T1000 (cell line): ENCODE measurements around the gene ARHGAP45.
"Not testable (repeated sequence)": the region's sequence is repeated elsewhere in the genome, so short reads cannot be mapped to it uniquely, and the experiment has no call there.

Experiments
- DNase-seq: peaks from one replicate; lab custom pipeline; 2025; ENCODE audit warnings: mixed read lengths; lab: John Stamatoyannopoulos, UW

ARHGAP45 gene, protein sequence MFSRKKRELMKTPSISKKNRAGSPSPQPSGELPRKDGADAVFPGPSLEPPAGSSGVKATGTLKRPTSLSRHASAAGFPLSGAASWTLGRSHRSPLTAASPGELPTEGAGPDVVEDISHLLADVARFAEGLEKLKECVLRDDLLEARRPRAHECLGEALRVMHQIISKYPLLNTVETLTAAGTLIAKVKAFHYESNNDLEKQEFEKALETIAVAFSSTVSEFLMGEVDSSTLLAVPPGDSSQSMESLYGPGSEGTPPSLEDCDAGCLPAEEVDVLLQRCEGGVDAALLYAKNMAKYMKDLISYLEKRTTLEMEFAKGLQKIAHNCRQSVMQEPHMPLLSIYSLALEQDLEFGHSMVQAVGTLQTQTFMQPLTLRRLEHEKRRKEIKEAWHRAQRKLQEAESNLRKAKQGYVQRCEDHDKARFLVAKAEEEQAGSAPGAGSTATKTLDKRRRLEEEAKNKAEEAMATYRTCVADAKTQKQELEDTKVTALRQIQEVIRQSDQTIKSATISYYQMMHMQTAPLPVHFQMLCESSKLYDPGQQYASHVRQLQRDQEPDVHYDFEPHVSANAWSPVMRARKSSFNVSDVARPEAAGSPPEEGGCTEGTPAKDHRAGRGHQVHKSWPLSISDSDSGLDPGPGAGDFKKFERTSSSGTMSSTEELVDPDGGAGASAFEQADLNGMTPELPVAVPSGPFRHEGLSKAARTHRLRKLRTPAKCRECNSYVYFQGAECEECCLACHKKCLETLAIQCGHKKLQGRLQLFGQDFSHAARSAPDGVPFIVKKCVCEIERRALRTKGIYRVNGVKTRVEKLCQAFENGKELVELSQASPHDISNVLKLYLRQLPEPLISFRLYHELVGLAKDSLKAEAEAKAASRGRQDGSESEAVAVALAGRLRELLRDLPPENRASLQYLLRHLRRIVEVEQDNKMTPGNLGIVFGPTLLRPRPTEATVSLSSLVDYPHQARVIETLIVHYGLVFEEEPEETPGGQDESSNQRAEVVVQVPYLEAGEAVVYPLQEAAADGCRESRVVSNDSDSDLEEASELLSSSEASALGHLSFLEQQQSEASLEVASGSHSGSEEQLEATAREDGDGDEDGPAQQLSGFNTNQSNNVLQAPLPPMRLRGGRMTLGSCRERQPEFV

DNA sequence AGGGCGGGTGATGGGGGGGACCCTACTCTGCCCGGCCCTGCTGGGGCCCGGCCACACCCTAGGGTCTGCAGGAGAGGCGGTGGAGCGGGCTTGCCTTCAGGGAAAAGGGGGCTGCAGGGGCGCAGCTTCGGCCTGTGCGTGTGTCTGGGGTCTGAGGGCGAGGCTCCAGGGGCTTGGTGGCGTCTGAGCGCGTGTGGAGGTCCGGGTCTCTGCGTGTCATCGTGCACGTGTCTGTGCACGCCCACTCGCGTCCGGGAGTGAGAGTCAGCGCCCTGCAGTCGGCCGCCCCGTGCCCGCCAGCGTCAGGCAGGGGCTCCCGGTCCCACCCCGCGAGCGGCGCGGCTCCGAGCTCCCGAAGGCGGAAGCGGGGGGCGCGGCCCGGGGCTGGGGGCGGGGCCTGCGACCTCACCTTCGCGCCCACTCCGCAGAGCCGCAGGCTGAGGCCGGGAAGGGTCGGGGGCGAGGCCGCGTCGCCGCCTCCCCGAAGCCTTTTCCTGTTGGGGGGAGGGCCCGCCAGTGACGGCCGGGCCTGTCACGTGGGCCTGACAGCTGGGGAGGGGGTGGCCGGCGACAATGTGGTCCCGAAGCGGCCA, at the start of gene ARHGAP45:
Gene ARHGAP45, plus strand, starts transcription at position 420 of the 593 bp plus-strand sequence. CDS start 239 bp downstream, outside the sequence.
- no peak for DNase-seq

DNA sequence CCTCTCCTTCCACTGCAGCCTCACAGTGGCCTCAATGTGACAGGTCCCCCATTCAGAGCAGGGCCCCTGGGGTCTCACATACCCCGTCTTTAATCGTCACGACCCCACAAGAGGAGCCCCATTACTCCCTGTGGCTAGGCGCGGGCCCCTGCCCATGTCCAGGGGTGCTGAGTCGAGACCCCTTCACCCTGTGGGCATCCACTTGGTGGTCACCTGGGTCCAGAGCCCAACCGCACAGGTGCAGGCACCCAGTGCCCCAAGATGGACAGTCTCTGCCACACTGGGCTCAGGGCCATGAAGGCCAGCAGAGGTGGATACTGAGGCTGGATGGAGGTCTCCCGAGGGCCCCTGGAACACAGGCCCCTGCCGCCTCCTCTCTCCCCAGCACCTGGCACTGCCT, 49.1 kb upstream of the ARHGAP45 start:
- DNase-seq: no peak

DNA sequence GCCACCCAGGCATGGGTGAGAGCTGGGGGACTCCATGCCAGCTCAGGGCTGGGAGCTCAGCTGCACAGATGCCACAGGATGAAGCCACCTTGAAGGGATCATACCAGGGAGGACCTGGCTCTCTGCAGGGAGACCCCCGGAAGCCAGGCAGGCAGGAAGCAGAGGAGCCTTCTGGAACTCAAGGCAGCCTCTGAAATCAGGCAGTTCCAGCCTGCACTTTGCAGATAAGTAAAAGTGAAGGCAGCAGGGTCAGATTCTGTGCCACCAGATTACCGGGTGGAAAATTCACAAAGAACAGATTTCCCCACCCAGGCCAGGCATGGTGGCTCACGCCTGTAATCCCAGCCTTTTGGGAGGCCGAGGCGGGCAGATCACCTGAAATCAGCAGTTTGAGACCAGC, 48.6 kb upstream of the ARHGAP45 start:
- no peak for DNase-seq

DNA sequence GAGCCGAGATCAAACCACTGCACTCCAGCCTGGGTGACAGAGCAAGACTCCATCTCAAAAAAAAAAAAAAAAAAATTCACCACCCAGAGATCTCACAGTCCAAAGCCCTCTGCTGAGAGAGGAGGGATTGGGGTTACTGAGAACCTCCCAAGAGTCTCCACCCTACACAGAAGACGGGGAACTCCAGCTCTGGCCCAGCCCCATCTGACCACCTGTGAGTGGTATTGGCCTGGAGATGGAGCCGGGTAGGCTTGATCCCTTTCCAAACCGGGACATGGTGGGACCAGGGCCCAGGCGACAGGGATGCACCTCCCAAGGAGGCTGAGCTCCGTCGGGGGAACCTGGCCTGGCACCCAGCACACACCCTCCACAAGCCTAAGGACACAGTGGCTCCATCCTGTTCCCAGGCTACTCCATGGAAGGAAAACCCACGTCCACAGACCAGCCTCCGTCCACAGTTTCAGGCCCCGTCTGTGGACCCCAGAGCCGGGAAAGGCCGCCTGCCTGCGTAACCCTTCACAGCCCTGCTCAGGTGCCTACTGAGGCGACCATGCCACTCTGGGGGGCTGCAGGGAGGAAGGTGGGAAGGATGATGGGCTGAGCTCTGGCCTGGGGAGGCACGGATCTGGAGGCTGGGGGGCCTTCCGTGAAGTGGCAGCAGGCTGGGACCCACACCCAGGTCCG, 47.9 kb upstream of the ARHGAP45 start:
- no peak for DNase-seq

DNA sequence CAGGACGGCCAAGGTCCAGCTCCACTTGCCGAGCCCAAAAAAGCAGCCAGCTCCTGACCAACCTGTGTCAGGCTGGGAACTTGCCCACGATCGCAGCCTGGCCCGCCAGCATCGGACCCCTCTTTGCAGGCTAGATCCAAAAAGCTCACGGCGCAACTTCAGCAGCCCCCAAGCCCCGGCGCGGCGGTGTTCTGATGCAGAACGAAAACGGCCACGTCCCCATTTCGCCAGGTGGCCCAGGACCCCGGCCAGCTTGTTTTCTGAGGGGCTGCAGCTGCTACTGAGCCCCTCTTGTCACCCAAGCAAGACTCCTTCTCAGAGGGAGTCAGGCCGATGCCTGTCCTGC, 47.4 kb upstream of the ARHGAP45 start:
- DNase-seq: no peak

DNA sequence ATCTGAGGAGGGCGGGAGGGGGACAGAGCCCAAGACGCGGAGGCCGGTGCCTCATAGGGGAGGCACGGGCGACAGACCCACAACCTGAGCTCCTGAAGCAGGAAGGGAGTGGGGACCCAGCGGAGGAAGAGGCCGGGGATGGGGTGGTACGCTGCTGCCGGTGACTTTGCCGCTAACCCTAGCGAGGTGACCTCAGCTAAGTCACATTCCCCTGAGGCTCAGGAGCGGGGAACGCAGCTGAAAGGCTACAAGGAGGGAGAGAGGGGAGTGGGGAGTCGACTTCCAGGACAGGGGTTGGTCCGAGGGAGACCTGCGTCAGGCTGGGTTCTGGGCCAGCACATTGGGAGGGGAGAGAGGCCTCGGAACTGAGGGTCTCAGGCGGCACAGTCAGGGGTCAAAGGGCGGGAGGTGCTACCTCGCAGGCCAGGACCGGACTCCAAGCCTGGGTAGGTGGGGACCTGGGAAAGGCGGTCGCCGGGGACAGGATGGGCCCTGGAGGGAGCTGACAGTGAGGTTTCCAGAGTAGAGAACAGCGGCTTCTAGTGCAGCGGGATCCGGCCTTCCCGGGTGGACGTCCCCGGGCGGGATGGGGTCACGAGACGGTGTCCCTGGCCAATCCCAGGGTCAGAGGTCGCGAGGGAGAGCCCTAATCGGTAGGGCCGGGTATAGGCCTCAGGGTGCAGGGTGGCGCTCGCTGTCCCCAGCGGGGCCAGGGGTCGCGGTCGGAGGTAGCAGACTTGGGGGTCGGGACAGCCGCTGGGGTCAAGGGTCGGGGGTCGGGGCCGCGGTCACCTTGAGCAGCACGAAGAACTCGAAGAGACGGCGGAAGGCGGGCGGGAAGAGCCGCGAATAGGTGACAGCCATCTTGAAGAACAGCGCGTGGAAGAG, 46.7 kb upstream of the ARHGAP45 start:
- DNase-seq: no peak

DNA sequence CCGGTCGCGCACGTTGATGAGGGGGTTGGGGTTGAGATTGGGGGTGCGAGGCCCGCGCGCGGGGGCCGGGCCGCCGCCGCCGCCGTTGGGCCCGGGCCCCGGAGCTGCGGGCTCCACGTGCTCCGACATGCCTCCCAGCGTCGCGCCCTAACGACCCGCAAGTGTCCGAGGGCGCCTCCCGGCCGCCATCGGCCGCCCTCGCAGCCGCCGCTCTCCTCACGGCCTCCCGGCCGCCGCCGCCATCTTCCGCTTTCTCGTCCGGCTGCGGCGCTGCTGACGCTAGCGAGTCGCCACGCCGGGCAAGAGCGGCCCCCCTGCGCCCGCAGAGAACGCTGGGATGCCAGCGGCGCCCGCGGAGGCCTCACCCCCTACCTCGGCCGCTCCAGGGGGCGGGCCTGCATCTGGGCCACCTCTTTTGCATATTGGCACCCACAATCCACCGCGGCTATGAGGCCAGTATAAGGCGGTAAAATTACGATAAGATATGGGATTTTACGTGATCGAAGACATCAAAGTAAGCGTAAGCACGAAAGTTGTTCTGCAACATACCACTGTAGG, 46.0 kb upstream of the ARHGAP45 start, which contains the start of gene TMEM259:
Gene TMEM259, minus strand, starts transcription at position 256 of the 558 bp plus-strand sequence. Its CDS starts 127 bp downstream, at position 129.
- peak; percentile 98 for DNase-seq

DNA sequence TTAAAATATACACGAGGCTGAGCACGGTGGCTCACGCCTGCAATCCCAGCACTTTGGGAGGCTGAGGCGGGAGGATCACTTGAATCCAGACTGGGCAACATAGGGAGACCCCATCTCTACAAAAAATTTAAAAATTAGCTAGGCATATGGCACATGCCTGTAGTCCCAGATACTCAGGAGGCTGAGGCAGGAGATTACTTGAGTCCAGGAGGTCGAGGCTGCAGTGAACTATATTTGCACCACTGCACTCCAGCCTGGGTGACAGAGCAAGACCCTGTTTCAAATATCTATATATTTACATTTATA, 43.1 kb upstream of the ARHGAP45 start:
- DNase-seq: not testable (repeated sequence)

DNA sequence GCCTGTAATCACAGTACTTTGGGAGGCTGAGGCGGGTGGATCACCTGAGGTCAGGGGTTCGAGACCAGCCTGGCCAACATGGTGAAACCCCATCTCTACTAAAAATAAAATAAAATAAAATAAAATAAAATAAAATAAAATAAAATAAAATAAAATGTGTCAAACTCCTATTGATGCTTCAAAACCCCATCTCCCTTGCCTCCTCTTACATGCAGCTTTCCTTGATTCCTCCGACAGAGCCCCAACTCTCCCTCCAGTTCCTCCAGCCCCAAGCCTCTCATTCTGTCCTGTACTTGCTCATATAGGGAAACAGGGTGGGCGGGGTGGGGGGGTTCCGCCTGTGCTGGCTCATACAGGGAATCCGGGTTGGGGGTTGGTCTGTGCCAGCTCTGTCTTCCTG, 41.9 kb upstream of the ARHGAP45 start:
- DNase-seq: not testable (repeated sequence)

DNA sequence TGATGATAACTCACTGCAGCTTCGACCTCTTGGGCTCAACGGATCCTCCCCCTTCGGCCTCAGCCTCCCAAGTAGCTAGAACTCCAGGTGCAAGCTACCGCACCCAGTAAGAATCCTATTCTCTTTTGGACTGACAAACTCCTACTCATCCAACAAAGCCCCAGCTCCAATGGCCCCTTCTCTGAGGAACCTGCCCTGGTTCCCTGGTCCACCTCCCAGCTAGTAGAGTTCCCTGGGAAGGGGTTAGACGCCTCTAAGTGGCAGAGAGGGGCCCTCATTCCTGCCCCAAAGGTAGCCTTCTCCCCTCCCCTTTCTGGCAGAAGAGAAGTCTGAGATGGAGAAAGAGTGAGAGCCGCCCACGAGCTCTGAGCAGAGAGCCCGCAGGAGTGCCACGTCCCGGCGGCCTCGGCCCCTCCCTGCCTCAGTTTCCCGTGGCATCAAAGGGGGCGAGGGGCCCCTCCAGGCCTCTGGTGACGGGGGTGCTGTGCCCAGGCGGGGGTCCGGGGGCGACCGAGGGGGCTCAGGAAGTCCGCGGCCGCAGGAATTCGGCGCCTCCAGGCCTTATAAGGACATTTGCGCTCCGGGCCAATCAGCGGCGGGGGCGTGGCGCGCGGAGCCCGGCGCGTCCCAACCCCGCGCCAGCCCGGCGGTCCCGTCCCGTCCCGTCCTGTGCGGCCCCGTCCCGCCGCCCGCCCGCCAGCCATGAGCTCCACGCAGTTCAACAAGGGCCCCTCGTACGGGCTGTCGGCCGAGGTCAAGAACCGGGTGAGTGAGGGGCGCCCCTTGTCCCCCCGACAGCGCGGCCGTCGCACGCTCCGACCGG, 40.8 kb upstream of the ARHGAP45 start, which contains the start of gene CNN2:
Gene CNN2, plus strand, starts transcription at position 649 of the 823 bp plus-strand sequence. Its CDS starts 54 bp downstream, at position 703.
- DNase-seq: peak; percentile 68

DNA sequence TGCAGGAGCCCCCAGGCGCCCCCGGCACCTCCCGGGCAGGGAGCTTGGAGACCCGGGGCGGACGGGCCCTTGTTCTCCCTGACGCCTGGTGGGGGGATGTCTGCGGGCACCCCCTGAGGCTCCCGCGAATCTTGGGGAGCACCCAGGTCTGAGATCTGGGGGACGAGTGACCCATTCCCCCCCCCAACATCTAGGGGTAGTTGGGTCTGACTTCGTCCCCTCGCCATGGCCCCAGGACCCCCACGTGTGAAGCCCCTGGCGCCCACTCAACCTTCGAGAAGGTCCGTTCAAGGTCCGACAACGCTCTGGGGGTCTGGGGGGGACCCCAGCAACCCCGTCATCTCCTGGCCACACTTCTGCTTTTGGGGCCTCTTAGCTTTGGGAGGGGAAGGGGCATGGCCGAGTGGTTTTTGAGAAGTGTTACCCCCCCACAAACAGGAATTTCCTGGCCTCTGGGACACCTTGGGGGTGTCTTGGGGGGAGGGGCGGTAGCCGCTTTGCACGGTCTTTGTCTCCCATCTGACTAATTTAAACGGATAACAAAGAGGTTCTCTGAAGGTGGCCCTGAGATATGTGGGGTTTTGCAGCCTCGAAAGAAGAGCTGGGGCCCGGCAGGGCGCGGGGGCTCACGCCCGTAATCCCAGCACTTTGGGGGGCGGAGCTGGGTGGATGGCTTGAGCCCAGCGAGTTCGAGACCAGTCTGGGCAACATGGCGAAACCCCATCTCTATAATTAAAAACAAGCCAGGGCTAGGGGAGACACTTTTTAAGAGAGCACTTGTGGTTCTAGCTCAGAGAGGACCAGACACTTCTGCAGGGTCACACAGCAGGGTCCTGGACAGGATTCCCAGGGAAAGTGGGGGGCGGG, 40.0 kb upstream of the ARHGAP45 start:
- no peak for DNase-seq

DNA sequence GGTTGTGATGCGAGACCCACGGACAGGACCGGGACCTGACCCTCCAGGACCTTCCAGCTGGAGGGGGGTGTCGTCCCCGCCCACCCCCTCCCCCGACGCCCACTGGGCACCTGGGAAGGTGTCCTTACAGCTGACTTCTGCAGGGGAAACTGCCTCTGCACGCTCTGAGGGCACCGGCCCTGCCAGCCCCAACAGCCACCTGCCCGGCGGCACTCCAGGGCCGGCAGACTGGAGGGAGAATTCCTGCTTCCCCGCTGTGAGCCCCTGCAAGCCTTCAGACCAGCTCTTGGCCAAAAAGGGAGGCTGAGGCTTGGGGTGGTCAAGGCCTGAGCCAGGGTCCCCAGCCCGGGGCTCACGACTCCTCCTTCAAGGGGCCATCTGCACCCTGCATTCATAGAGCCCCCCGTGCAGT, 39.3 kb upstream of the ARHGAP45 start:
- DNase-seq: no peak

DNA sequence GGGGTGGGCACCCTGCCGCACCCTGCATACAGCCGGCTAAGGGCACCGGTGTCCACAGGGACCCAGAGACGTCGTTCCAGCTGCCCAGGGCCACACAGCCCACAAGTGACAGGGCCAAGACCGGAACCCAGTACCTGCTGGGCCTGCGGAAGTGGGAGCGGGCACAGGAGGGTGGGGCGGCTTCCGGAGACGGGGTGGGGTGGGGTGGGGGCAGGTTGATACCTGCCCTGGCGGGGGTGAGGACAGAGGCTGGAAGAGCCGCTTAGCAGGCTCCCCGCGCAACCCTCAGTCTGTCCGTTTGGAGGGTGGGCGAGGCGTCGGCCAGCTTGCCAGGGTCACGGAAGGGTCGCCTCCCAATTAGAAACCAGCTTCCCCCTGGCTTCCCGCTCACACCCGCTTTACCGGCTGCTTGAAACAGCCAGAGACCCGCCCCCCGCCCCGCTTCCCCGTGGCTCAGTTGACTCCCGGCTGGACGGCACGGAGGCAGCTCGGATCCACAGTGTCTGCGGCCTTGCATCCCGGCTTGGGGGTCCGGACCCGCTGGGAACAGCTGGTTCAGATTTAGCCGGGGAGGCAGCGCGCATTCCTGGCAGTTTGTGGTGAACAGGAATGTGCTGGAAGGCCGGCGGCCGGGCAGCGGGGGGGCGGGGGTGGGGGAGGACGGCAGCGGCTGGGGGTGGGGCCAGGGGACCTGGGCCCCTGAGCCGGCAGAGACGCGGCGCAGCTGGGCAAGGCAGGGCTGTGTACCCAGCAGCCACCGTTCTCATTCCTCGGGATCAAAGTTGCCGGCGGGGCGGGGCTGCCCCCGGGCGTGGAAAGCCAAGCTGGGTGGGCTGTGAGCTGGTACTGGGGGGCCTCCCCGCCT, 38.7 kb upstream of the ARHGAP45 start:
- peak; percentile 89 for DNase-seq

DNA sequence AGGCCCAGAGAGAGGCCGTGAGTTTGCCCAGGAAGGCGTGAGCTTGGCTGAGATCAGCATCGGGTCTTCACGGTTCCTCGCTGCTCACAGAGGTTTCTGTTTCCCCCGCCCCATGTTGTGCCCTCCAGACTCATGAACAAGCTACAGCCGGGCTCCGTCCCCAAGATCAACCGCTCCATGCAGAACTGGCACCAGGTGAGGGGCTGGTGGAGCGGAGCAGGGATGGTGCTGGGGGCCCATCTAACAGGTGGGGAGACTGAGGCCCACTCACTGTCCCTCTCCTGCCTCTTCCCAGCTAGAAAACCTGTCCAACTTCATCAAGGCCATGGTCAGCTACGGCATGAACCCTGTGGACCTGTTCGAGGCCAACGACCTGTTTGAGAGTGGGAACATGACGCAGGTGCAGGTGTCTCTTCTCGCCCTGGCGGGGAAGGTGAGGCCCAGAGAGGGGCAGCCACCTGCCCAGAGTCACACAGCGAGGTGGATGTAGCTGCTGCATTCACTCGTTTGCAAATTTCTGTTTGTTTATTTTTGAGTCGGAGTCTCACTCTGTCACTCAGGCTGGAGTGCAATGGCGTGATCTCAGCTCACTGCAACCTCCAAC, 34.6 kb upstream of the ARHGAP45 start:
- no peak for DNase-seq

DNA sequence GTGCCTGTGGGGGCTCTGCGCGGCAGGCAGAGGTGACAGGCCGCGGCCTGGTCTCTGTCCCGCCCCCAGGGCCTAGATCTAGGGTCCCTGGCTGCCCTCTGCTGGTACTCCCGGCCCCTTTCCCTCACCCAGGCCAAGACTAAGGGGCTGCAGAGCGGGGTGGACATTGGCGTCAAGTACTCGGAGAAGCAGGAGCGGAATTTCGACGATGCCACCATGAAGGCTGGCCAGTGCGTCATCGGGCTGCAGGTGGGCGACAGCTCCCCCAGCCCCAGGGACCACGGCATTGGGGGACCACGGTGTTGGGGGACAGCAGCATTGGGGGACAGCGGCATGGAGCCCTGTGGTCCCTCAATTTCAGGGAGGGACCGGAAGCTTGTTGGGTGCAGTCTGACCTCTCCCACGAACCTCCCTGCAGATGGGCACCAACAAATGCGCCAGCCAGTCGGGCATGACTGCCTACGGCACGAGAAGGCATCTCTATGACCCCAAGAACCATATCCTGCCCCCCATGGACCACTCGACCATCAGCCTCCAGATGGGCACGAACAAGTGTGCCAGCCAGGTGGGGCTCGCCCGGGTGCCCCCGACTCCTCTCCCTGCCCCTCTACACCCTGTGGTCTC, 30.9 kb upstream of the ARHGAP45 start:
- no peak for DNase-seq

DNA sequence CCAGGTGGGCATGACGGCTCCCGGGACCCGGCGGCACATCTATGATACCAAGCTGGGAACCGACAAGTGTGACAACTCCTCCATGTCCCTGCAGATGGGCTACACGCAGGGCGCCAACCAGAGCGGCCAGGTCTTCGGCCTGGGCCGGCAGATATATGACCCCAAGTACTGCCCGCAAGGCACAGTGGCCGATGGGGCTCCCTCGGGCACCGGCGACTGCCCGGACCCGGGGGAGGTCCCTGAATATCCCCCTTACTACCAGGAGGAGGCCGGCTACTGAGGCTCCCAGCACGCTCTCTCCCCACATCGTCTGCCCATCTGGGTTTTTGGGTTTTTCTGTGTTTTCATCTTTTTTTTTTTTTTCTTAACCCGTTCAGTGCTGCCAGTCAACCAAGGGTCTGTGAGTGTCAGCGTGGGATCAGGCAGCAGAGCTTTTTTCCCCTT, 29.3 kb upstream of the ARHGAP45 start:
- DNase-seq: no peak
